GM12865 (cell line): Measurements from ENCODE around the gene ZNF525.
A peak's percentile ranks its signal among the peaks of the same experiment; 100 is the strongest.
"Not testable (repeated sequence)": the region's sequence is repeated elsewhere in the genome, so short reads cannot be mapped to it uniquely, and the experiment has no call there.

Experiments
- DNase-seq: peaks from one replicate; pipeline ENCODE4 v3.0.0; 2010; ENCODE audit warnings: low read depth
- H3K4me3 ChIP-seq: 2 replicates; pipeline ENCODE4 v1.5.1; 2011; ENCODE audit warnings: mild to moderate bottlenecking, low read depth, low read length, control low read depth
- CTCF ChIP-seq: IDR thresholded peaks from 2 replicates; pipeline ENCODE4 v1.5.1; 2011; ENCODE audit warnings: low read length, control low read depth, low read depth, inconsistent platforms; ENCODE audit not compliant: insufficient read depth; ENCODE audit errors: missing control alignments

Gene ZNF525

GRCh38 chr19:53365134-53365898, at the start of gene ZNF525:
Gene ZNF525, plus strand, starts transcription at chr19:53365705. Its CDS starts 6,577 bp downstream, at chr19:53372282.
- H3K4me3 ChIP-seq, result peak within 1 kb of the TSS; percentile 60
- peak; percentile 95 for DNase-seq
- TF ChIP-seq CTCF, result peak; percentile 36

GRCh38 chr19:53328967-53329366, 36.5 kb upstream of the ZNF525 start:
- no peak overlapping the region for H3K4me3 ChIP-seq
- no peak for DNase-seq
- TF ChIP-seq CTCF, result no peak

GRCh38 chr19:53332484-53332883, 33.0 kb upstream of the ZNF525 start:
- no peak for TF ChIP-seq CTCF
- DNase-seq, result no peak
- no peak overlapping the region for H3K4me3 ChIP-seq

- peak; percentile 7 for DNase-seq
- TF ChIP-seq CTCF, result no peak
- H3K4me3 ChIP-seq, result peak overlapping the region; percentile 89
These were observed 32.4 kb upstream of the ZNF525 start for GRCh38 chr19:53333066-53333462.

GRCh38 chr19:53333463-53334449, 31.7 kb upstream of the ZNF525 start, which contains the start of gene ZNF845:
Gene ZNF845, plus strand, starts transcription at chr19:53333749. Its CDS starts 7,559 bp downstream, at chr19:53341308.
- TF ChIP-seq CTCF, result no peak
- H3K4me3 ChIP-seq, result peak within 1 kb of the TSS; percentile 89
- peak; percentile 92 for DNase-seq

- not testable (repeated sequence) for H3K4me3 ChIP-seq
These were observed 21.1 kb upstream of the ZNF525 start for GRCh38 chr19:53344403-53344802.

GRCh38 chr19:53355739-53356138, 9.8 kb upstream of the ZNF525 start:
- no peak overlapping the region for H3K4me3 ChIP-seq
- no peak for DNase-seq
- no peak for TF ChIP-seq CTCF

More at GRCh38 chr19:53344403-53344802, 21.1 kb upstream of the ZNF525 start:
- not testable (repeated sequence) for DNase-seq
